Skeletal muscle tissue (tissue), 4 donors: ENCODE results near the gene PADI3. TPM values are rescaled to one million over a fixed set of nuclear protein-coding genes. Genes with fewer than 3 reads are reported as not detected.

Experiments used
- H3K27ac ChIP-seq: one replicate; pipeline ENCODE4 v1.7.0; 2013; ENCODE audit warnings: mild to moderate bottlenecking, low read depth, low read length, inconsistent platforms
- H3K27me3 ChIP-seq, 3 donors: one replicate each; pipeline ENCODE4 v1.7.0; 2013; ENCODE audit warnings: low read length in 3 of 3; ENCODE audit not compliant: control insufficient read depth in 3 of 3, insufficient read depth in 3 of 3
- H3K36me3 ChIP-seq, 3 donors: one replicate each; pipeline ENCODE4 v1.7.0; 2013; ENCODE audit warnings: low read length in 3 of 3; ENCODE audit not compliant: control insufficient read depth in 3 of 3, insufficient read depth in 3 of 3
- H3K4me1 ChIP-seq, 3 donors: one replicate each; pipeline ENCODE4 v1.7.0; 2013; ENCODE audit warnings: low read length in 3 of 3, mild to moderate bottlenecking in 3 of 3; ENCODE audit not compliant: control insufficient read depth in 3 of 3, insufficient read depth in 3 of 3
- H3K4me3 ChIP-seq, 3 donors: one replicate each; pipeline ENCODE4 v1.7.0; 2013; ENCODE audit warnings: low read length in 3 of 3
- H3K9ac ChIP-seq, 3 donors: one replicate each; pipeline ENCODE4 v1.7.0; 2013; ENCODE audit warnings: low read length in 3 of 3, mild to moderate bottlenecking in 3 of 3, moderate library complexity in 2 of 3, low read depth in 1 of 3
- H3K9me3 ChIP-seq, 3 donors: one replicate each; pipeline ENCODE4 v1.7.0; 2013; ENCODE audit warnings: low read length in 3 of 3; ENCODE audit not compliant: control insufficient read depth in 3 of 3
- total RNA-seq: library from RNA; depleted of rRNA; stranded (reverse); fragments of >200 nt; gene quantifications from one replicate; pipeline ENCODE4 v1.2.3, GENCODE V29; 2014
- donor health status: Osteomylitis.

The PADI3 gene
- total RNA-seq, 1 donor from 2014 or later, result not detected

- no peaks in the 10 kb centered on the region for H3K4me1 ChIP-seq
- H3K9ac ChIP-seq, result no peak overlapping the region
- H3K9me3 ChIP-seq, result no peaks in the 10 kb centered on the region
- H3K27ac ChIP-seq, result no peak overlapping the region
- peaks cover 28 to 59% (median 54%) of the 10 kb centered on the region in 3 donors for H3K27me3 ChIP-seq
- H3K4me3 ChIP-seq, result no peak overlapping the region
- H3K36me3 ChIP-seq, result no peaks in the 10 kb centered on the region
These were observed 31.5 kb downstream of the PADI3 start for GRCh38 chr1:17280436-17280835.

GRCh38 chr1:17280894-17281293, 32.0 kb downstream of the PADI3 start:
- no peaks in the 10 kb centered on the region for H3K36me3 ChIP-seq
- H3K27me3 ChIP-seq, result peaks cover 28 to 59% (median 50%) of the 10 kb centered on the region in 3 donors
- H3K9me3 ChIP-seq, result no peaks in the 10 kb centered on the region
- no peaks in the 10 kb centered on the region for H3K4me1 ChIP-seq
- no peak overlapping the region for H3K27ac ChIP-seq
- no peak overlapping the region for H3K9ac ChIP-seq
- H3K4me3 ChIP-seq, result no peak overlapping the region

- H3K27me3 ChIP-seq, result peaks cover 26 to 58% (median 51%) of the 10 kb centered on the region in 3 donors
- no peaks in the 10 kb centered on the region for H3K4me1 ChIP-seq
- no peaks in the 10 kb centered on the region for H3K9me3 ChIP-seq
- no peaks in the 10 kb centered on the region for H3K36me3 ChIP-seq
- H3K9ac ChIP-seq, result no peak overlapping the region
- no peak overlapping the region for H3K27ac ChIP-seq
- H3K4me3 ChIP-seq, result no peak overlapping the region
These were observed 32.9 kb downstream of the PADI3 start for GRCh38 chr1:17281775-17282181.

- no peaks in the 10 kb centered on the region for H3K9me3 ChIP-seq
- H3K27me3 ChIP-seq, result peaks cover 19 to 62% (median 57%) of the 10 kb centered on the region in 3 donors
- H3K27ac ChIP-seq, result no peak overlapping the region
- H3K4me3 ChIP-seq, result no peak overlapping the region
- H3K36me3 ChIP-seq, result no peaks in the 10 kb centered on the region
- no peaks in the 10 kb centered on the region for H3K4me1 ChIP-seq
- no peak overlapping the region for H3K9ac ChIP-seq
These were observed 33.9 kb downstream of the PADI3 start for GRCh38 chr1:17282836-17283235.

- Histone ChIP-seq H3K4me3 (no peak overlapping the region), H3K36me3 (no peaks in the 10 kb centered on the region), H3K9ac (no peak overlapping the region), H3K27me3 (peaks cover 15 to 55% (median 54%) of the 10 kb centered on the region in 3 donors), H3K9me3 (no peaks in the 10 kb centered on the region), H3K27ac (no peak overlapping the region), H3K4me1 (no peaks in the 10 kb centered on the region)
These were observed 37.7 kb downstream of the PADI3 start for GRCh38 chr1:17286646-17287045.

- Histone ChIP-seq H3K27me3 (peaks cover 15 to 51% (median 50%) of the 10 kb centered on the region in 3 donors), H3K9ac (no peak overlapping the region), H3K27ac (no peak overlapping the region)
These were observed 38.4 kb downstream of the PADI3 start for GRCh38 chr1:17287130-17287776.

GRCh38 chr1:17289721-17290120, 40.8 kb downstream of the PADI3 start:
- Histone ChIP-seq H3K9me3 (no peaks in the 10 kb centered on the region), H3K4me3 (no peak overlapping the region), H3K4me1 (no peaks in the 10 kb centered on the region), H3K27ac (no peak overlapping the region), H3K27me3 (peaks cover 9 to 36% (median 32%) of the 10 kb centered on the region in 3 donors), H3K9ac (no peak overlapping the region), H3K36me3 (no peaks in the 10 kb centered on the region)

More at GRCh38 chr1:17287130-17287776, 38.4 kb downstream of the PADI3 start:
- Histone ChIP-seq H3K4me1 (no peaks in the 10 kb centered on the region), H3K36me3 (no peaks in the 10 kb centered on the region), H3K9me3 (no peaks in the 10 kb centered on the region), H3K4me3 (no peak overlapping the region)

GRCh38 chr1:17290553-17290952, 41.7 kb downstream of the PADI3 start:
- H3K27me3 ChIP-seq, result peaks cover 5 to 29% (median 27%) of the 10 kb centered on the region in 3 donors
- no peak overlapping the region for H3K9ac ChIP-seq
- no peak overlapping the region for H3K27ac ChIP-seq
- H3K4me3 ChIP-seq, result no peak overlapping the region
- no peaks in the 10 kb centered on the region for H3K9me3 ChIP-seq
- no peaks in the 10 kb centered on the region for H3K36me3 ChIP-seq
- no peaks in the 10 kb centered on the region for H3K4me1 ChIP-seq

GRCh38 chr1:17292299-17293160, 43.6 kb downstream of the PADI3 start:
- H3K4me3 ChIP-seq, result no peak overlapping the region
- H3K9me3 ChIP-seq, result no peaks in the 10 kb centered on the region
- no peak overlapping the region for H3K27ac ChIP-seq
- no peaks in the 10 kb centered on the region for H3K36me3 ChIP-seq
- no peak overlapping the region for H3K9ac ChIP-seq
- H3K27me3 ChIP-seq, result peaks cover 5 to 21% (median 17%) of the 10 kb centered on the region in 3 donors
- H3K4me1 ChIP-seq, result no peaks in the 10 kb centered on the region
